Activated T-helper 1 cell treated with anti-CD3 and anti-CD28 coated beads, Interleukin-12 subunit alpha, Interleukin-12 subunit beta, Interleukin-2, Interleukin-4 antibody, amounts not matched to agents 30 ng/mL and 10 ng/mL and 1 ng/mL, durations not matched to agents 14 hours and 24 hours and 36 hours (primary cell): ENCODE data around the gene MICU2. TPM values are rescaled to one million over a fixed set of nuclear protein-coding genes. Genes with fewer than 3 reads are reported as not detected.

Source experiments
- DNase-seq: peaks from one replicate; pipeline ENCODE4 v3.0.0; 2021; ENCODE audit warnings: low spot score
- H3K27ac Mint-ChIP-seq: one replicate; pipeline ENCODE4 v1.8.0; 2021; ENCODE audit warnings: mild to moderate bottlenecking, mixed read lengths
- H3K27me3 Mint-ChIP-seq: one replicate; pipeline ENCODE4 v1.8.0; 2022; ENCODE audit warnings: mild to moderate bottlenecking, moderate library complexity, mixed read lengths; ENCODE audit not compliant: insufficient read depth
- H3K36me3 Mint-ChIP-seq: one replicate; pipeline ENCODE4 v1.8.0; 2021; ENCODE audit warnings: low read depth, mixed read lengths
- H3K4me1 Mint-ChIP-seq: one replicate; pipeline ENCODE4 v1.8.0; 2021; ENCODE audit warnings: low read depth, mixed read lengths
- H3K4me3 Mint-ChIP-seq: one replicate; pipeline ENCODE4 v1.8.0; 2021; ENCODE audit warnings: mild to moderate bottlenecking, moderate library complexity, mixed read lengths
- H3K9me3 Mint-ChIP-seq: one replicate; pipeline ENCODE4 v1.8.0; 2021; ENCODE audit warnings: mixed read lengths
- intact Hi-C: fragments of 100-400 bp; cut with micrococcal nuclease; formaldehyde crosslinking; loops from one replicate; pipeline ENCODE4 v1.15.1; 2024
- total RNA-seq: library from RNA; stranded (reverse); gene quantifications from 2 replicates; pipeline ENCODE4 v1.2.3, GENCODE V29; 2022

MICU2 gene
- total RNA-seq, 1 donor from 2014 or later: 32.5 TPM

- peaks cover 33% of the 10 kb centered on the region for H3K4me1 Mint-ChIP-seq
- peak overlapping the region; percentile 94 for H3K4me3 Mint-ChIP-seq
- intact Hi-C loops: loop anchor here (1.0 to 5.0 kb wide), 9 partner anchors 18 to 1036 kb away; partner anchors contain the start of genes MRPL57, SKA3 and XPO4
- peaks cover 9% of the 10 kb centered on the region for H3K36me3 Mint-ChIP-seq
- peak; percentile 42 for DNase-seq
- no peaks in the 10 kb centered on the region for H3K27me3 Mint-ChIP-seq
- H3K27ac Mint-ChIP-seq: peak overlapping the region; percentile 75
- H3K9me3 Mint-ChIP-seq: peaks cover 4% of the 10 kb centered on the region
Observed at GRCh38 chr13:21458451-21458812, 145.5 kb downstream of the MICU2 start.

GRCh38 chr13:21453387-21454081 is 150.4 kb downstream of the MICU2 start:
- Mint-ChIP-seq H3K9me3 (peaks cover 4% of the 10 kb centered on the region), H3K27ac (no peak overlapping the region), H3K4me1 (peaks cover 38% of the 10 kb centered on the region), H3K36me3 (peaks cover 22% of the 10 kb centered on the region), H3K27me3 (no peaks in the 10 kb centered on the region), H3K4me3 (no peak overlapping the region)
- DNase-seq: no peak
- intact Hi-C loops: no loop called here

GRCh38 chr13:21450936-21451335 is 153.0 kb downstream of the MICU2 start:
- intact Hi-C loops: no loop called here
- no peak overlapping the region for H3K4me3 Mint-ChIP-seq
- no peaks in the 10 kb centered on the region for H3K27me3 Mint-ChIP-seq
- H3K9me3 Mint-ChIP-seq: peaks cover 4% of the 10 kb centered on the region
- peaks cover 16% of the 10 kb centered on the region for H3K4me1 Mint-ChIP-seq
- no peak overlapping the region for H3K27ac Mint-ChIP-seq
- DNase-seq: no peak
- H3K36me3 Mint-ChIP-seq: peaks cover 25% of the 10 kb centered on the region

GRCh38 chr13:21446656-21447055 is 157.3 kb downstream of the MICU2 start:
- H3K27ac Mint-ChIP-seq: no peak overlapping the region
- no peak for DNase-seq
- H3K4me1 Mint-ChIP-seq: no peaks in the 10 kb centered on the region
- peaks cover 7% of the 10 kb centered on the region for H3K9me3 Mint-ChIP-seq
- no peaks in the 10 kb centered on the region for H3K27me3 Mint-ChIP-seq
- H3K36me3 Mint-ChIP-seq: peaks cover 21% of the 10 kb centered on the region
- H3K4me3 Mint-ChIP-seq: no peak overlapping the region
- intact Hi-C loops: no loop called here

- no peaks in the 10 kb centered on the region for H3K27me3 Mint-ChIP-seq
- peaks cover 22% of the 10 kb centered on the region for H3K36me3 Mint-ChIP-seq
- peaks cover 8% of the 10 kb centered on the region for H3K9me3 Mint-ChIP-seq
- DNase-seq: no peak
- peaks cover 4% of the 10 kb centered on the region for H3K4me1 Mint-ChIP-seq
- no peak overlapping the region for H3K27ac Mint-ChIP-seq
- H3K4me3 Mint-ChIP-seq: no peak overlapping the region
- intact Hi-C loops: no loop called here
Observed at GRCh38 chr13:21445759-21446158, 158.2 kb downstream of the MICU2 start.

GRCh38 chr13:21443171-21443570 is 160.8 kb downstream of the MICU2 start:
- DNase-seq: no peak
- intact Hi-C loops: no loop called here
- H3K27ac Mint-ChIP-seq: no peak overlapping the region
- peaks cover 12% of the 10 kb centered on the region for H3K9me3 Mint-ChIP-seq
- H3K4me3 Mint-ChIP-seq: no peak overlapping the region
- no peaks in the 10 kb centered on the region for H3K27me3 Mint-ChIP-seq
- peaks cover 5% of the 10 kb centered on the region for H3K4me1 Mint-ChIP-seq
- H3K36me3 Mint-ChIP-seq: peaks cover 23% of the 10 kb centered on the region

Other genes starting within 250 kb of the MICU2 start
- 61.2 and 66.4 TPM in 2 replicates for gene ZDHHC20, start 144.9 kb downstream of the MICU2 start, total RNA-seq
- gene FGF9, start 66.9 kb upstream of the MICU2 start, total RNA-seq: 0.23 and 0.47 TPM in 2 replicates